Osteocyte (in vitro differentiated cells): ENCODE measurements around the gene ALKBH7. TPM values are rescaled to one million over a fixed set of nuclear protein-coding genes. Genes with fewer than 3 reads are reported as not detected.

Experiments
- DNase-seq: peaks from one replicate; pipeline ENCODE4 v3.0.0; 2021; ENCODE audit warnings: mixed read lengths; ENCODE audit not compliant: unreplicated experiment; ENCODE audit errors: extremely low spot score
- H3K27ac Mint-ChIP-seq: one replicate; pipeline ENCODE4 v1.8.0; 2021; ENCODE audit warnings: mild to moderate bottlenecking, mixed read lengths; ENCODE audit not compliant: unreplicated experiment
- H3K27me3 Mint-ChIP-seq: one replicate; pipeline ENCODE4 v1.8.0; 2021; ENCODE audit warnings: mixed read lengths; ENCODE audit not compliant: unreplicated experiment
- H3K36me3 Mint-ChIP-seq: one replicate; pipeline ENCODE4 v1.8.0; 2021; ENCODE audit warnings: mixed read lengths; ENCODE audit not compliant: unreplicated experiment
- H3K4me1 Mint-ChIP-seq: one replicate; pipeline ENCODE4 v1.8.0; 2021; ENCODE audit warnings: mixed read lengths; ENCODE audit not compliant: unreplicated experiment
- H3K4me3 Mint-ChIP-seq: one replicate; pipeline ENCODE4 v1.8.0; 2021; ENCODE audit warnings: mild to moderate bottlenecking, moderate library complexity, mixed read lengths; ENCODE audit not compliant: unreplicated experiment
- H3K9me3 Mint-ChIP-seq: one replicate; pipeline ENCODE4 v1.8.0; 2021; ENCODE audit warnings: mixed read lengths; ENCODE audit not compliant: unreplicated experiment
- CTCF ChIP-seq: fragments of 200-600 bp; sonication (generic); IDR thresholded peaks from 2 replicates; pipeline ENCODE4 v1.5.0; 2021; ENCODE audit warnings: antibody characterized with exemption, mild to moderate bottlenecking, moderate library complexity
- total RNA-seq: library from RNA; stranded (reverse); gene quantifications from 2 replicates; pipeline ENCODE4 v1.2.1, GENCODE V29; 2021

Gene ALKBH7
- total RNA-seq, 1 donor from 2014 or later, result 63.0 TPM

GRCh38 chr19:6412447-6413091 is 40.0 kb downstream of the ALKBH7 start:
- no peaks in the 10 kb centered on the region for H3K4me1 Mint-ChIP-seq
- no peak overlapping the region for H3K4me3 Mint-ChIP-seq
- TF ChIP-seq CTCF, result peak; percentile 54
- DNase-seq, result no peak
- no peak overlapping the region for H3K27ac Mint-ChIP-seq
- H3K9me3 Mint-ChIP-seq, result no peaks in the 10 kb centered on the region
- peaks cover 16% of the 10 kb centered on the region for H3K36me3 Mint-ChIP-seq
- no peaks in the 10 kb centered on the region for H3K27me3 Mint-ChIP-seq

- Mint-ChIP-seq H3K4me1 (no peaks in the 10 kb centered on the region), H3K36me3 (peaks cover 19% of the 10 kb centered on the region), H3K4me3 (no peak overlapping the region), H3K27me3 (no peaks in the 10 kb centered on the region), H3K9me3 (no peaks in the 10 kb centered on the region), H3K27ac (no peak overlapping the region)
- DNase-seq, result no peak
- no peak for TF ChIP-seq CTCF
Observed at GRCh38 chr19:6413291-6413690, 40.7 kb downstream of the ALKBH7 start.

- H3K4me1 Mint-ChIP-seq, result no peaks in the 10 kb centered on the region
- no peaks in the 10 kb centered on the region for H3K9me3 Mint-ChIP-seq
- H3K27me3 Mint-ChIP-seq, result no peaks in the 10 kb centered on the region
- TF ChIP-seq CTCF, result no peak
- H3K36me3 Mint-ChIP-seq, result peaks cover 23% of the 10 kb centered on the region
- DNase-seq, result no peak
- H3K27ac Mint-ChIP-seq, result no peak overlapping the region
- H3K4me3 Mint-ChIP-seq, result no peak overlapping the region
Observed at GRCh38 chr19:6413721-6414643, 41.4 kb downstream of the ALKBH7 start.

- Mint-ChIP-seq H3K4me1 (no peaks in the 10 kb centered on the region), H3K36me3 (peaks cover 24% of the 10 kb centered on the region), H3K9me3 (no peaks in the 10 kb centered on the region), H3K27me3 (no peaks in the 10 kb centered on the region), H3K4me3 (no peak overlapping the region), H3K27ac (no peak overlapping the region)
- DNase-seq, result no peak
- no peak for TF ChIP-seq CTCF
Observed at GRCh38 chr19:6414793-6415590, 42.4 kb downstream of the ALKBH7 start.
